ENCODE data around the gene ATP2B1.

Gene ATP2B1

DNA sequence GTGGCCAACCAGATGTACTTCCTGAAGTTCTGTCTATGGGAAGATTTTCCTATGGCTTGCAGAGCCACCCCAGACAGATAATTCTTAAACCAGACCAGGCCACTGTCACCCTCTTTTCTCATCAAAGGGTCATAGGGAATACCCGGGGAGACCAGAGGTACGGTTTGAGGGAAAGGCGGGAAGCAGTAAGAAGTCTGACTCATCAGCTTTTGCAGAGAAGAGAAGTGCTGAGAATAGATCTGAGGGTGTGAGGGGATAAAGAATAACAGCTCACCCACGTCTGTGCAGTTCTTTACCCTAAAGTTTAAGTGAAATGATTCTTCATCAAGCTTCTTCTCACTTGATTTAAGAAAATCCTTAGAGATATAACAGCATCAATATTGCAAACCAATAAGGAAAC, 161.5 kb downstream of the ATP2B1 start:
- DNase-seq (ENCODE audit: low spot score) = no peak
- in situ Hi-C loops (cut with MboI; ENCODE audit: low pct_unique_long_range_greater_than_20kb, low sequenced_read_pairs, unreplicated experiment) = loop anchor here (25.0 kb wide), 2 partner anchors 715 to 1390 kb away; no protein-coding TSS in a partner anchor
- TF ChIP-seq, protein P1, sequence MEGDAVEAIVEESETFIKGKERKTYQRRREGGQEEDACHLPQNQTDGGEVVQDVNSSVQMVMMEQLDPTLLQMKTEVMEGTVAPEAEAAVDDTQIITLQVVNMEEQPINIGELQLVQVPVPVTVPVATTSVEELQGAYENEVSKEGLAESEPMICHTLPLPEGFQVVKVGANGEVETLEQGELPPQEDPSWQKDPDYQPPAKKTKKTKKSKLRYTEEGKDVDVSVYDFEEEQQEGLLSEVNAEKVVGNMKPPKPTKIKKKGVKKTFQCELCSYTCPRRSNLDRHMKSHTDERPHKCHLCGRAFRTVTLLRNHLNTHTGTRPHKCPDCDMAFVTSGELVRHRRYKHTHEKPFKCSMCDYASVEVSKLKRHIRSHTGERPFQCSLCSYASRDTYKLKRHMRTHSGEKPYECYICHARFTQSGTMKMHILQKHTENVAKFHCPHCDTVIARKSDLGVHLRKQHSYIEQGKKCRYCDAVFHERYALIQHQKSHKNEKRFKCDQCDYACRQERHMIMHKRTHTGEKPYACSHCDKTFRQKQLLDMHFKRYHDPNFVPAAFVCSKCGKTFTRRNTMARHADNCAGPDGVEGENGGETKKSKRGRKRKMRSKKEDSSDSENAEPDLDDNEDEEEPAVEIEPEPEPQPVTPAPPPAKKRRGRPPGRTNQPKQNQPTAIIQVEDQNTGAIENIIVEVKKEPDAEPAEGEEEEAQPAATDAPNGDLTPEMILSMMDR (IDR thresholded peaks at IDR 0.05; ENCODE audit: extremely low read depth, insufficient read depth, missing control alignments) = no peak

DNA sequence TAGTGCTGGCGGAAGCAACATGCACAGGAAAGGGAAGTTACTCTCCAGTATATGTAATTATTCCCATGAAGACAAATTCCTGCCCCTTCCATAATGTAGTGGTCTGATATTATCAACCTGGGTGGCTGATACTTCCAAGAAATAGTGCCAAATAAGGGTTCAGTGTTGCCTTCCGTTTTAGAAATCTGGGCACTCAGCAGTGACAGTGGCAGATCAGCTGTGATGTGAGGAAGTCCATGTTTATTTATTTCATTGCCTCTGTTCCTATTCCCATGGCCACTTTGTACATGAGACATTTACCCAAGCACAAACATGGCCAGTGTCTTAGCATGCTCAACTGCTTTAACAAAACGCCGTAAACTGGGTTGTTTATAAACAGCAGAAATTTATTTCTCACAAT, 162.5 kb downstream of the ATP2B1 start:
- TF ChIP-seq, protein P1 (IDR thresholded peaks at IDR 0.05; ENCODE audit: extremely low read depth, insufficient read depth, missing control alignments) = no peak
- DNase-seq (ENCODE audit: low spot score) = no peak
- in situ Hi-C loops (cut with MboI; ENCODE audit: low pct_unique_long_range_greater_than_20kb, low sequenced_read_pairs, unreplicated experiment) = loop anchor here (25.0 kb wide), 2 partner anchors 716 to 1391 kb away; no protein-coding TSS in a partner anchor

DNA sequence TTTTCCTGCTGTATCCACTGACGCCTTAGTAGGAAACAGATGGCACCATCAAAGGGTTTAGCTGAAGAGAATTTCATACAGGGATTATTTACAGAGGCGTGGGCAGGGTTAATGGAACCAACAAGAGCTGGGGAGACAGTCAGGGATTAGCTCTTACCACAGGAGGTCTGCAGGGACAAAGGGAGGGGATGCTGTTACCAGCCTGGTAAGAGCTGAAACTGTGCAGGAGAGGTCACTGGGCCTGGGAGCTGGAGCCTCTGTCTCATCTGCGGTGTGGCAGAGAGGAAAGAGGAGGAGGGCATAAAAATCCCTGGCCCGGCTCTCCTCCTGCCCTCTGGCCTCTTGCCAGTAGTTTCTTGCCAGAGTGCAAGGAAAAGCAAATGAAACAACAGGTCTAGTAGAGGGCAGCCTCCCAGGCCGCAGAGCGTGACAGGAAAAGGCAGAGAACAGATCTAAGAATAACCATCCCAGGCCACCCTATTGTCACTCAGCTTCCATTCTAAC, 163.9 kb downstream of the ATP2B1 start:
- in situ Hi-C loops (cut with MboI; ENCODE audit: low pct_unique_long_range_greater_than_20kb, low sequenced_read_pairs, unreplicated experiment) = loop anchor here (25.0 kb wide), 2 partner anchors 718 to 1393 kb away; no protein-coding TSS in a partner anchor
- no peak for DNase-seq (ENCODE audit: low spot score)

DNA sequence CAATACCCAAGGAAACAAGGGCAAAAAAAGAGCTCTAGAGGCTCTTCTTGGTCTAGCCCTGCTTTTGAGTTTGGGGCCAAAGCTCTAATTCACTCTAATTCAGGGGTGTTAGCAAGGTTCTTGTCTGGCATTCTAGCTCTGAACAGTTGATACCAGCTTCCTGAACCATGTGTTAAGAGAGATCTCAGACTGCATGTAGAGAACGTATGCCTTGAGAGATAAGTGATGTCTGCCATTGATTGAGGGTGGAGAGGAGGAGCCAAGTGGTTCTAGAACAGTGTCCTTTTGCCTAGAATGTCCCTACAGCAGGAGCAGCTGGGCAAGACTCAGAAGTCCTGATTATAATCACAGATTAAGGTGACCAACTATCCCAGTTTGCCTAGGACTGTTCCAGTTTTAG, 164.6 kb downstream of the ATP2B1 start:
- in situ Hi-C loops (cut with MboI; ENCODE audit: low pct_unique_long_range_greater_than_20kb, low sequenced_read_pairs, unreplicated experiment) = loop anchor here (25.0 kb wide), 2 partner anchors 718 to 1393 kb away; no protein-coding TSS in a partner anchor
- TF ChIP-seq, protein P1 (IDR thresholded peaks at IDR 0.05; ENCODE audit: extremely low read depth, insufficient read depth, missing control alignments) = no peak
- no peak for DNase-seq (ENCODE audit: low spot score)

More for the DNA sequence above, 163.9 kb downstream of the ATP2B1 start:
- TF ChIP-seq, protein P1 (IDR thresholded peaks at IDR 0.05; ENCODE audit: extremely low read depth, insufficient read depth, missing control alignments) = no peak

DNA sequence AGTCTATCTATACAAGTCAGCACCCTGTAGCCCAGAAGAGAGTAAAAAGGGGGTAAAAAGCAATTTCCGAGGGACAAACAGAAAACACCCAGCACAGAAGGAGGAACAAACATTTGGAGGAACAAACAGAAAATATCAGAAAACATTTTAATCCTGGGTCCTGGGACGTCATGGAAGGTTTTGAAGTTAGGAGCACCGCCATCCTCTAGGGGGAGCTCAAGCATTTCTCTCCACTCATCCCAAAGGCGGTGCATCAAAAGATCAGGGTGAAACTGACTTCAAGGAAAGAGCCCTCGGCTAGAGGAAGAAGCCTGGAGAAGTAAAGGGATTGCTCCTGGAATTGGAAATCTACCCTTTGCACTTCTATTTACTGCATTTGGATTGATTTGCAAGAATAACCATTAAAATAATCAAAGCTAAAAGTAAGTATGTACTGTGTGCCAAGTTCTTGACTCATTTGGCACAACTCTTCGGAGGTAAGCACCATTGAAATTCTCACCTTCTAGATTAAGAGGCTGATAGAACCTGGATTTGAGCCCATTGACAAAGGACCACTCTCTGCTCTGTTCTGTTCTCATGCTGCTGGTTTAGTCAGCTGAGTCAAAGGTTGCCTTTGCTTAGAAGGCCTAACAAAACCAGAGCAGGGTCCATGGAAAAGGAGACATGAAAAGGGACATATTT, 165.6 kb downstream of the ATP2B1 start:
- in situ Hi-C loops (cut with MboI; ENCODE audit: low pct_unique_long_range_greater_than_20kb, low sequenced_read_pairs, unreplicated experiment) = loop anchor here (25.0 kb wide), 2 partner anchors 719 to 1394 kb away; no protein-coding TSS in a partner anchor

DNA sequence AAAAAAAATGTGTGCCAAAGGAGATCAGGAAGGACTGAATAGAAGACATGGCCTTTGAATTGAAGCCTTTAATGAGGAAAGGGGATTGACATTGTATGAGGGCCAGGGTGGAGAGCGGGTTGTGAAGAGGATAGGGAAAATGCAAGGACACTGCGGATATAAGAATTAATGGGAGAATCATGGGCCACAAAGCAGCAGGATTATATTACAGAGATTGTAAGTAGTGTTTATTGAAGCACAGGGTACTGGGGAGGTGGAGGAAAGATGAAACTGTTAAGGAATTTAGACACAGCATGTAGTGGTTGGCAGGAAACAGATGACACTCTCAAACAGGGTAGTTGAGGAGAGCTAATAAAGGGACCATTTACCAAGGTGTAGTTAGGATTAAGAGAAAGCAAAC, 166.4 kb downstream of the ATP2B1 start:
- in situ Hi-C loops (cut with MboI; ENCODE audit: low pct_unique_long_range_greater_than_20kb, low sequenced_read_pairs, unreplicated experiment) = loop anchor here (25.0 kb wide), 2 partner anchors 720 to 1395 kb away; no protein-coding TSS in a partner anchor
- TF ChIP-seq, protein P1 (IDR thresholded peaks at IDR 0.05; ENCODE audit: extremely low read depth, insufficient read depth, missing control alignments) = no peak
- DNase-seq (ENCODE audit: low spot score) = no peak

More for the DNA sequence above, 165.6 kb downstream of the ATP2B1 start:
- peak; percentile 40 for DNase-seq (ENCODE audit: low spot score)
- TF ChIP-seq, protein P1 (IDR thresholded peaks at IDR 0.05; ENCODE audit: extremely low read depth, insufficient read depth, missing control alignments) = peak; percentile 91
